Measurements from ENCODE around the gene RANGAP1. TPM values are rescaled to one million over a fixed set of nuclear protein-coding genes. Genes with fewer than 3 reads are reported as not detected.

Gene RANGAP1
- total and polyA plus RNA-seq, 2 of the 13 experiments (the other 11 are each of a cell fraction or from before 2014, with no cell fraction given): 51.8 to 83.9 TPM

- TF ChIP-seq, protein P1, sequence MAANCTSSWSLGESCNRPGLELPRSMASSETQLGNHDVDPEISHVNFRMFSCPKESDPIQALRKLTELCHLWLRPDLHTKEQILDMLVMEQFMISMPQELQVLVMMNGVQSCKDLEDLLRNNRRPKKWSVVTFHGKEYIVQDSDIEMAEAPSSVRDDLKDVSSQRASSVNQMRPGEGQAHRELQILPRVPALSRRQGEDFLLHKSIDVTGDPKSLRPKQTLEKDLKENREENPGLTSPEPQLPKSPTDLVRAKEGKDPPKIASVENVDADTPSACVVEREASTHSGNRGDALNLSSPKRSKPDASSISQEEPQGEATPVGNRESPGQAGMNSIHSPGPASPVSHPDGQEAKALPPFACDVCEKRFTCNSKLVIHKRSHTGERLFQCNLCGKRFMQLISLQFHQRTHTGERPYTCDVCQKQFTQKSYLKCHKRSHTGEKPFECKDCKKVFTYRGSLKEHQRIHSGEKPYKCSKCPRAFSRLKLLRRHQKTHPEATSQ (CRISPR knock-in tag; IDR thresholded peaks at IDR 0.05; ENCODE audit: borderline replicate concordance): no peak
- peak; percentile 58 for TF ChIP-seq BCL6 (CRISPR knock-in tag; IDR thresholded peaks at IDR 0.05)
- no peak for TF ChIP-seq ARID2 (CRISPR knock-in tag; IDR thresholded peaks at IDR 0.05; ENCODE audit: borderline replicate concordance)
- TF ChIP-seq ARID5B (CRISPR knock-in tag; IDR thresholded peaks at IDR 0.05): peak; percentile 57
- TF ChIP-seq ZNF891 (CRISPR knock-in tag; IDR thresholded peaks at IDR 0.05): peak; percentile 8; the same call in 1 of the 2 replicates
- 0 out of 2 replicates have a peak, but pooled peaks have one; percentile 48 for TF ChIP-seq ZBTB33 (CRISPR knock-in tag; IDR thresholded peaks at IDR 0.05)
- TF ChIP-seq TCF7 (IDR thresholded peaks at IDR 0.05; ENCODE audit: low read depth): no peak
- TF ChIP-seq, protein P2, sequence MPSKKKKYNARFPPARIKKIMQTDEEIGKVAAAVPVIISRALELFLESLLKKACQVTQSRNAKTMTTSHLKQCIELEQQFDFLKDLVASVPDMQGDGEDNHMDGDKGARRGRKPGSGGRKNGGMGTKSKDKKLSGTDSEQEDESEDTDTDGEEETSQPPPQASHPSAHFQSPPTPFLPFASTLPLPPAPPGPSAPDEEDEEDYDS (CRISPR knock-in tag; IDR thresholded peaks at IDR 0.05): 0 out of 2 replicates have a peak, but pooled peaks have one; percentile 29
- TF ChIP-seq PHF5A (CRISPR knock-in tag; IDR thresholded peaks at IDR 0.05; ENCODE audit: low read depth, unreplicated experiment): no peak
- TF ChIP-seq NFKB2 (CRISPR knock-in tag; IDR thresholded peaks at IDR 0.05; ENCODE audit: borderline replicate concordance): no peak
- TF ChIP-seq REL (CRISPR knock-in tag; conservative IDR thresholded peaks at IDR 0.05): 0 out of 2 replicates have a peak, but pooled peaks have one; percentile 32
- no peak for TF ChIP-seq ARNT (IDR thresholded peaks at IDR 0.05)
- TF ChIP-seq, protein P3, sequence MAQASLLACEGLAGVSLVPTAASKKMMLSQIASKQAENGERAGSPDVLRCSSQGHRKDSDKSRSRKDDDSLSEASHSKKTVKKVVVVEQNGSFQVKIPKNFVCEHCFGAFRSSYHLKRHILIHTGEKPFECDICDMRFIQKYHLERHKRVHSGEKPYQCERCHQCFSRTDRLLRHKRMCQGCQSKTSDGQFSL (CRISPR knock-in tag; IDR thresholded peaks at IDR 0.05): 0 out of 2 replicates have a peak, but pooled peaks have one; percentile 20
- TF ChIP-seq KDM6A (CRISPR knock-in tag; IDR thresholded peaks at IDR 0.05; ENCODE audit: low read depth): no peak
- peak; percentile 87; the same call in 1 of the 2 replicates for TF ChIP-seq KDM2A (CRISPR knock-in tag; IDR thresholded peaks at IDR 0.05; ENCODE audit: borderline replicate concordance, low read depth)
- no peak for TF ChIP-seq MIXL1 (CRISPR knock-in tag; IDR thresholded peaks at IDR 0.05)
- TF ChIP-seq, protein P4, sequence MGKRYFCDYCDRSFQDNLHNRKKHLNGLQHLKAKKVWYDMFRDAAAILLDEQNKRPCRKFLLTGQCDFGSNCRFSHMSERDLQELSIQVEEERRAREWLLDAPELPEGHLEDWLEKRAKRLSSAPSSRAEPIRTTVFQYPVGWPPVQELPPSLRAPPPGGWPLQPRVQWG (CRISPR knock-in tag; IDR thresholded peaks at IDR 0.05; ENCODE audit: borderline replicate concordance, low read depth): no peak
Measured at GRCh38 chr22:41301085-41302020, 15.4 kb upstream of the RANGAP1 start, which contains the start of gene ZC3H7B (continued).
